GM23248 (cell line): Measurements from ENCODE around the gene CCDC54.

Experiments
- EZH2 ChIP-seq: fragments of 200-600 bp; sonication (generic); IDR thresholded peaks from 2 replicates; pipeline ENCODE4 v1.6.1; 2018; ENCODE audit warnings: antibody characterized with exemption, mild to moderate bottlenecking; ENCODE audit not compliant: insufficient read depth, poor library complexity, severe bottlenecking
- EZH2phosphoT487 ChIP-seq: fragments of 200-600 bp; sonication (generic); IDR thresholded peaks from 2 replicates; pipeline ENCODE4 v1.6.1; 2018; ENCODE audit warnings: antibody characterized with exemption, moderate library complexity, mild to moderate bottlenecking, low read depth; ENCODE audit not compliant: insufficient read depth

DNA sequence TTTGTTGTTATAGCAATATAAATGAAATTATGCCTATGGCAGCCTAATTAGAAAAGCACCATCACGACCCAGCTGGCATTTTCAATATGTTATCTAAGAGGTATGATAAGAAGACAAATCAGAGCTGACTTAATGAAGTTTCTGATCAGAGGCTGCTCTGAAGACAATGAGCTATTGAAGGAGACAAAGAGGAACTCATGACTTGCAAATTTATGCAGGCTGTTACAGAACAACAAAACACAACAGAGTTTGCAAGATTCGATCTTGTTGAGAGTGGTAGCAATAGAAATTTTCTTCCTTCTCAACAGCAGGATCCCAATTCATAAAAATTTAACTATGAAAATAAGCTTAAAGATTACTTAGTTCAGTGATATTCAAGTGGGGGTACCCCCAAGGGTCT, 7.7 kb downstream of the CCDC54 start:
- no peak for TF ChIP-seq EZH2
- TF ChIP-seq EZH2phosphoT487: no peak
